EL (cell line): ENCODE measurements around the gene ZNF319.

Experiments used
- DNase-seq: peaks from one replicate; pipeline ENCODE4 v3.0.0-alpha.2; 2016

ZNF319 gene

DNA sequence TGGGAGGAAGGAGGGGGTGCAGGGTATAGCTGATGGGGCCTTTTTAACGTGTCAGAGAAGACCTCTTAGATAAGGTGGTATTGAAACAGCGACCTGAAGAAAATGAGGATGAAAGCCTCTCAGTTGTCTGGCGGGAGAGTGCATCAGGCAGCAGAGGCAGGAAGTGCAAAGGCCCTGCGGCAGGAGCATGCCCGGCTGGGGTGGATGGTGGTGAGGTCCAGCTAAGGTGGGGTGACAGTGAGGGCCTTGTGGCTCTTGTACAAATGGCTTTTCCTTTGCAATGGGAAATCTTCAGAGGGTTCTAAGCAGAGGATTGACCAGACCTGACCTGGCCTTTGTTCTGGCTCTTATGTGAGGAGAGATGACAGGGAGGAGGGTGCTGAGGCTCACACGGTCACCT, 36.5 kb upstream of the ZNF319 start:
- DNase-seq = no peak

GRCh38 chr16:58035356-58036170, 35.1 kb upstream of the ZNF319 start:
- DNase-seq = no peak

DNA sequence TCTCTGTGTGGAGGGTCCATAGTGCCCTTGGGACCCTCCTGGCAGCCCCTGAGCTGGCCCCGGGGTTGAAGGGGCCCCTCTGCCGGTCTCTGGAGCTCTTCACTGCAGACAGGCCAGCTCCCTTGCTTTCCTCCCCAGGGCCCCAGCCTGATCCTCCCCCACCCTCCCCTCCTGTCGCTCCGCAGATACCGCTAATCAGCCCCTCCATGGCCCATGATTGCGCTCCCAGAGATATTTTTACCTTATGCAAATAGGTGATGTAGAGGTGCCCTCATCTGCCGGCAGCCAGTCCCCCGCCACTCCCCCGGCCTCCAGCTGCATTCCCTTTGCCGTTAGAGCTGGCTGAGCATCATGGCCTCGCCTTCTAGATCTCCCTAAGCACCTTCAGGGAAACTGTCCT, 34.3 kb upstream of the ZNF319 start:
- DNase-seq = no peak

GRCh38 chr16:58034128-58034685, 33.7 kb upstream of the ZNF319 start:
- DNase-seq = no peak

GRCh38 chr16:58032710-58033293, 32.3 kb upstream of the ZNF319 start:
- DNase-seq = no peak

DNA sequence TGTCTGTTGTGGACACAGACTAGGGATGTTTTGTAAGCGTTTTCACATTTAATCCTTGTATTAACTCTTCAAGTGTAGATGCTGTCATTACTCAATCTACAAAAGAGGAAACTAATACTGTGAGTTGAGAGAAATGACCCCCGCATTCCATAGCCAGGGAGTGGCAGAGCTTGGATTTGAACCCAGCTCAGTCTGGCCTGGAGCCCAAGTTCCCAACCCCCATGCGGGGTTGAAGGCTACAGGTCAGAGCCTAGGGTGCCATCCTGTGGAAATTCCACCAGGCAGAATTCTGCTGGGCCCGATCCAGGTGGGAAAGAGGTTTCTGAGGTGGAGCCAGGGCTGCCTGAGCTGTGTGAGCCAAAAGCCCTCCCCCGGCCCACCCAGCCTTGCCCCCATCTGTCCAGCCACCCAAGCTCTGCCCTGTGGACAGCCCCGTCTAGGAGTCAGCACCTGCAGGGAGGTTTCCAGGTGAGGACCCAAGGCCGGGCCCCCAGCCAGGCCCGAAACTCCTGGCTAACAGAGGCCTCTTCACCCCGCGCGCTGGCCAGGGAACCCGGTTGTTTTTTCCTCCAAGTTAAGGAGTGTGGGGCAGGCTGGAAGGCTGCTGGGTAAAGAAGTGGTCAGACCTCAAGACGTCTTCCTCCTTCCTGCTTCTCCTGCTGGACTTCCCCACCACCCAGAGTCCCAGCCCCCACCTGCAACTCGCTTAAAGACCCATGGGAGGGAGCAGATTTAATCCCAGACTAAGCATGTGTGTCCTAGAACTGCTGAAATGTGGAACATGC, 30.7 kb upstream of the ZNF319 start:
- DNase-seq = no peak

DNA sequence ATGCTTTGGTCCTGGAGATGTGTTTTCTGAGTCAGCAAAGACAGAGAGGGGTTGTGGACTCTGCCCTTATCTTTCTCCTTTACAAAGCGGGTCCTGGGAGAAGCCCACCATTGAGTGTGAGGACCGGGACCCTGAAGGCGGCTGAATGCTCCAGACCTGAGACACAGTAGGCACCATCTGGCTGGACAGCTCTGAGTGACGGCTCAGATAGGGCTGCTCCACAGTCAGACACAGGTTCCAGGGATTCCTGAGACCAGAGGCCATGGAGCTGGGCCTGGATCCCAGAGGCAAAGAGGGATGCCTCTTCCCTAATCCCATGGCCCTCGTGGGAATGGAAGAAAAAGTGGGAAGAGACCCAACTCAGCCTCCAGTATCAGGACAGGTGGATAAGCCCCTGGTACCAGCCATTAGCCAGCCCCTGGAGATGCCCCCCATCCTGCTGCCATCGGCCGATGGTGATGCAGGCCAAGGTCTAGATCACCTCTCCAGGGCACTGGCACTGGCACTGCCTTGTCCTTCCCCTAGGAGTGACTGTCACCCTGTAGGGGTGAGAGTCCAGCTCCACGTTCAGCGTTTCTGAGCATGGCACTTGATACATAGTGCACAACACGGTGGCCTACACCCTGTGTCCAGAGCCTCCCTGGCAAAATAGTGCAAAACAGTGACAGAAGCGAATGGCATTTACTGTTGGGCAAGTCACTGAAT, 29.8 kb upstream of the ZNF319 start:
- no peak for DNase-seq

DNA sequence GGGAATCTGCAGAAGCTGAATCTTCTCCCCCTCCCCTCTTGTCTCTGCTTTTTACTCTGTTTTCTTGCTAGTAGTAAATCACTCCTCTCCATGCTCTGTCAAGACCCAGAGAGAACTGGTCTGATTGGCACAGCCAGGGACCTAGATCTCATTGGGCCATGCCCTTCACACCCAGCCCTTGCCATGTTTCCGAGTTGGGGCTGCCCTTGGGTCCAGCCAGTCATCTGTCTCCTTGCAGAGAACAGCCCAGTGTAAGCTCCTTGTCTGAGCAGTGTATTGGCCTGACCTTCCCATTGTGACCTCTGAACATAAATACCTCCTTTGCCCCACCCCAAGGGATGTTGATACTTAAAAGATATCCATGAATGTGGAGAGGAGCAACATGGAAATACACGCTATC, 28.9 kb upstream of the ZNF319 start:
- DNase-seq = no peak

DNA sequence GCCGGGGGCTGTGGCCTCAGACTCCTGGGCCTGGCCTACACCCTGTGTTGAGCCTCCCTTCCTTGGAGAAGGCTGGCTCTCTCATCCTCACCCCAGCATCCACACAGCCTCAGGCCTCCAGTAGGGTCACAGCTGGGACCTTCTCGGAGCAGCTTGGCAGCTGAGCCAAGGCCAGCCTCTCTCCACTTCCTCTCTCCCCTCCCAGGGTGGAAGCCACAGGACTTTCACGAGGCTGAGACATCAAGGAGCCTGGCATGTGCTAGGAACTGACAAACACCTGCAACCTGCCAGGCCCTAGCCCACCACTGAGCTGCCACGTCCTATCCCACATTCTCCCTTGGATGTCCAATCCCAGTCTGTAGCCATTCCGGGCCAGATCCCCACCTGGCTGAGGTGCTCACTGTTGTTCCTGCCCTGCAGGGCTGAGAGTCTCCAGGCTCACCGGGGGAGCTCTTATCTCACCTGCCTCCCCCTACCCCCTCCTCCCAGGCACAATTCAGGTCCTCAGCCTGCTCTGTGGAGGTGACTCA, 28.1 kb upstream of the ZNF319 start:
- DNase-seq = peak; percentile 45

- DNase-seq = no peak
Observed at GRCh38 chr16:58027916-58028455, 27.5 kb upstream of the ZNF319 start.

- peak; percentile 38 for DNase-seq
Observed at GRCh38 chr16:58027161-58027915, 26.9 kb upstream of the ZNF319 start.

- DNase-seq = no peak
Observed at GRCh38 chr16:58026705-58027160, 26.3 kb upstream of the ZNF319 start.

DNA sequence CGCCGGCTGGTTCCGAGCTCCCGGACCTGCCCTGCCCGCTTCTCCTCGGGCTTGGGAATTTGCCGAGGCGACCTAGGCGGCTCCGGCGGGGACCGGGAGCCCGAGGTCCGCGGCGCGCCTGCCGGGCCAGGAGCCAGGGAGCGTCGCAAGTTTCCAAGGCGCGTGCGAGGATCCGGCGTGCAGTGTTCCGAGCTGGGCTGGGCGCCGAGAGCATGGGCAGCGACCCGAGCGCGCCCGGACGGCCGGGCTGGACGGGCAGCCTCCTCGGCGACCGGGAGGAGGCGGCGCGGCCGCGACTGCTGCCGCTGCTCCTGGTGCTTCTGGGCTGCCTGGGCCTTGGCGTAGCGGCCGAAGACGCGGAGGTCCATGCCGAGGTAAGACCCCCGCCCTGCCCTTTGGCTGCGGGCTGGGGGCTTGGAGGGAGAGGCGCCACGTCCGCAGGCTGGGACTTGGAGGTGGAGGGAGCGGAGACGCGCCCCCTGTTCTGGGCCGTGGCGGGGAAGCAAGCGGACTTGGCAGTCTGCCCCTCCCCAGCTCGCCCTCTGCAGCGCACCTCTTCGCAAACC, 25.8 kb upstream of the ZNF319 start:
- DNase-seq = peak; percentile 62

GRCh38 chr16:58025351-58026138, 25.1 kb upstream of the ZNF319 start, which contains the start of gene MMP15:
MMP15 (plus strand) TSS chr16:58025754; CDS start chr16:58026351, 597 bp downstream.
- peak; percentile 67 for DNase-seq

- DNase-seq = no peak
Observed at GRCh38 chr16:58024486-58025350, 24.2 kb upstream of the ZNF319 start.

- DNase-seq = peak; percentile 81
Observed at GRCh38 chr16:58022601-58023371, 22.3 kb upstream of the ZNF319 start.

- DNase-seq = peak; percentile 76
Observed at GRCh38 chr16:58021661-58022551, 21.4 kb upstream of the ZNF319 start.
